Measurements from ENCODE around the gene IQGAP2. TPM values are rescaled to one million over a fixed set of nuclear protein-coding genes. Genes with fewer than 3 reads are reported as not detected.

IQGAP2 gene
- total and polyA plus RNA-seq, 9 of the 15 experiments (the other 6 are each of a cell fraction or from before 2014, with no cell fraction given): 8.7 to 23.2 (median 17.4) TPM

- Histone ChIP-seq H3K9me3 (replicated peaks; ENCODE audit: control insufficient read depth, insufficient read depth, low read depth, low read length) (no peaks in the 10 kb centered on the region), H3K9me1 (ENCODE audit: control insufficient read depth, insufficient read depth, low read length) (no peaks in the 10 kb centered on the region), H4K20me1 (replicated peaks; ENCODE audit: control insufficient read depth, insufficient read depth, low read length) (no peaks in the 10 kb centered on the region), H3K27ac (ENCODE audit: extremely low read depth, low read depth, low read length) (no peak overlapping the region), H3K9ac (ENCODE audit: insufficient read depth in 1 of 2, low read depth in 2 of 2, low read length in 2 of 2) (no peak overlapping the region), H3K27me3 (ENCODE audit: control insufficient read depth in 2 of 2, insufficient read depth in 2 of 2, low read length in 2 of 2) (no peaks in the 10 kb centered on the region), H2AFZ (ENCODE audit: low read depth, low read length) (no peak overlapping the region; the same call in 1 of the 2 replicates), H3K4me2 (ENCODE audit: insufficient read depth, low read length) (no peak overlapping the region), H3K4me1 (replicated peaks in 1 of 2; ENCODE audit: control insufficient read depth in 2 of 2, insufficient read depth in 2 of 2, low read length in 2 of 2) (peaks cover 0 to 18% of the 10 kb centered on the region in 2 experiments; a peak in 4 of 5 replicates), H3K79me2 (ENCODE audit: control insufficient read depth, insufficient read depth, low read length) (no peaks in the 10 kb centered on the region), H3K36me3 (ENCODE audit: control insufficient read depth, insufficient read depth, low read length) (no peaks in the 10 kb centered on the region), H3K4me3 (no peak overlapping the region)
- DNase-seq (ENCODE audit: extremely low read depth in 1 of 4, low spot score in 3 of 4) (no peak), FAIRE-seq (no peak), ATAC-seq (no peak)
- 50% methylated on average over 9 of the region's 9 CpGs for WGBS (ENCODE audit: insufficient coverage, low coverage, missing lambda C conversion rate)
- BruUV-seq (replicated peaks): no TSS peak
- in situ Hi-C loops (cut with MboI): no loop called here
- TF ChIP-seq MYBL2 (IDR thresholded peaks at IDR 0.05; ENCODE audit: low read depth) (no peak), MYBL2 (CRISPR knock-in tag; IDR thresholded peaks at IDR 0.05; ENCODE audit: borderline replicate concordance) (no peak), PRDM10 (IDR thresholded peaks at IDR 0.05; ENCODE audit: partially characterized antibody) (no peak), HDAC3 (IDR thresholded peaks at IDR 0.05; ENCODE audit: borderline replicate concordance, partially characterized antibody) (no peak), ELK3 (CRISPR knock-in tag; IDR thresholded peaks at IDR 0.05) (no peak), CBFA2T3 (IDR thresholded peaks at IDR 0.05) (no peak), STAG1 (CRISPR knock-in tag; IDR thresholded peaks at IDR 0.05; ENCODE audit: borderline replicate concordance) (no peak), TAF9B (IDR thresholded peaks at IDR 0.05; ENCODE audit: partially characterized antibody) (no peak), PATZ1 (CRISPR knock-in tag; IDR thresholded peaks at IDR 0.05; ENCODE audit: borderline replicate concordance) (no peak)
- TF ChIP-seq, protein P1, sequence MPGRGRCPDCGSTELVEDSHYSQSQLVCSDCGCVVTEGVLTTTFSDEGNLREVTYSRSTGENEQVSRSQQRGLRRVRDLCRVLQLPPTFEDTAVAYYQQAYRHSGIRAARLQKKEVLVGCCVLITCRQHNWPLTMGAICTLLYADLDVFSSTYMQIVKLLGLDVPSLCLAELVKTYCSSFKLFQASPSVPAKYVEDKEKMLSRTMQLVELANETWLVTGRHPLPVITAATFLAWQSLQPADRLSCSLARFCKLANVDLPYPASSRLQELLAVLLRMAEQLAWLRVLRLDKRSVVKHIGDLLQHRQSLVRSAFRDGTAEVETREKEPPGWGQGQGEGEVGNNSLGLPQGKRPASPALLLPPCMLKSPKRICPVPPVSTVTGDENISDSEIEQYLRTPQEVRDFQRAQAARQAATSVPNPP (IDR thresholded peaks at IDR 0.05; ENCODE audit: borderline replicate concordance, insufficient read depth, insufficient read length): no peak
- TF ChIP-seq, protein P2, sequence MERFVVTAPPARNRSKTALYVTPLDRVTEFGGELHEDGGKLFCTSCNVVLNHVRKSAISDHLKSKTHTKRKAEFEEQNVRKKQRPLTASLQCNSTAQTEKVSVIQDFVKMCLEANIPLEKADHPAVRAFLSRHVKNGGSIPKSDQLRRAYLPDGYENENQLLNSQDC (CRISPR knock-in tag; IDR thresholded peaks at IDR 0.05): no peak
- CTCF ChIA-PET (ENCODE audit: low intra/inter-chr PET ratio): no interaction called here
- POLR2A ChIA-PET: interaction anchor here (0.6 to 1.2 kb wide), 3 partner anchors 9 to 26 kb away, joined by 3 to 4 read pairs (median 3); no protein-coding TSS in a partner anchor
- intact Hi-C loops (cut with micrococcal nuclease): no loop called here
These were observed 281.0 kb downstream of the IQGAP2 start for GRCh38 chr5:76683816-76684731.
